ENCODE results near the gene WAC.

- TF ChIP-seq, protein P1, sequence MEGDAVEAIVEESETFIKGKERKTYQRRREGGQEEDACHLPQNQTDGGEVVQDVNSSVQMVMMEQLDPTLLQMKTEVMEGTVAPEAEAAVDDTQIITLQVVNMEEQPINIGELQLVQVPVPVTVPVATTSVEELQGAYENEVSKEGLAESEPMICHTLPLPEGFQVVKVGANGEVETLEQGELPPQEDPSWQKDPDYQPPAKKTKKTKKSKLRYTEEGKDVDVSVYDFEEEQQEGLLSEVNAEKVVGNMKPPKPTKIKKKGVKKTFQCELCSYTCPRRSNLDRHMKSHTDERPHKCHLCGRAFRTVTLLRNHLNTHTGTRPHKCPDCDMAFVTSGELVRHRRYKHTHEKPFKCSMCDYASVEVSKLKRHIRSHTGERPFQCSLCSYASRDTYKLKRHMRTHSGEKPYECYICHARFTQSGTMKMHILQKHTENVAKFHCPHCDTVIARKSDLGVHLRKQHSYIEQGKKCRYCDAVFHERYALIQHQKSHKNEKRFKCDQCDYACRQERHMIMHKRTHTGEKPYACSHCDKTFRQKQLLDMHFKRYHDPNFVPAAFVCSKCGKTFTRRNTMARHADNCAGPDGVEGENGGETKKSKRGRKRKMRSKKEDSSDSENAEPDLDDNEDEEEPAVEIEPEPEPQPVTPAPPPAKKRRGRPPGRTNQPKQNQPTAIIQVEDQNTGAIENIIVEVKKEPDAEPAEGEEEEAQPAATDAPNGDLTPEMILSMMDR (IDR thresholded peaks at IDR 0.05): no peak
- no peak for TF ChIP-seq POLR2A (IDR thresholded peaks at IDR 0.05)
- no peak for TF ChIP-seq EP300 (IDR thresholded peaks at IDR 0.05)
- no peak for TF ChIP-seq POLR2AphosphoS5 (IDR thresholded peaks at IDR 0.05)
Measured at GRCh38 chr10:28554009-28554408, 21.1 kb downstream of the WAC start.
